GM12878 (cell line): ENCODE data around the gene RDM1. TPM values are rescaled to one million over a fixed set of nuclear protein-coding genes. Genes with fewer than 3 reads are reported as not detected.
A peak's percentile ranks its signal among the peaks of the same experiment; 100 is the strongest.

Experiments
- ATAC-seq: fragments of 200-7000 bp; cut with Tn5 transposase; 3 replicates; pipeline ENCODE4 v1.9.1; 2020; ENCODE audit warnings: mild to moderate bottlenecking, moderate library complexity
- BruUV-seq: library from RNA; stranded (reverse); fragments of 400-500 nt; replicated peaks from 2 replicates; lab custom pipeline; 2021; lab: Mats Ljungman, UMichigan
- CTCF ChIA-PET: fragments of 300-600 bp; sonication (Branson Sonifier 250); formaldehyde crosslinking; extraction: SDS; loops from one replicate; lab custom pipeline; 2021; ENCODE audit warnings: inconsistent platforms; lab: Yijun Ruan, JAX
- POLR2A ChIA-PET: fragments of 350-600 bp; formaldehyde crosslinking; extraction: SDS; loops from one replicate; lab custom pipeline; 2021; ENCODE audit warnings: inconsistent platforms; lab: Charles Lee
- RAD21 ChIA-PET: fragments of 300-600 bp; sonication (Branson Sonifier 250); formaldehyde crosslinking; loops from one replicate; lab custom pipeline; 2023; ENCODE audit warnings: antibody characterized with exemption; ENCODE audit not compliant: unreplicated experiment; lab: Charles Lee
- SMC1A ChIA-PET: fragments of 300-600 bp; sonication (Branson Sonifier 250); formaldehyde crosslinking; loops from one replicate; lab custom pipeline; 2023; ENCODE audit not compliant: unreplicated experiment, uncharacterized antibody; lab: Charles Lee
- DNase-seq: peaks from one replicate; pipeline ENCODE4 v3.0.0-alpha.2; 2011; ENCODE audit warnings: low read depth, low spot score
- FAIRE-seq: peaks from 3 replicates; lab custom pipeline; 2011; peaks lifted over from hg19 to GRCh38; lab: Jason Lieb, UNC
- H2AFZ ChIP-seq: 2 replicates; pipeline ENCODE4 v1.6.0; 2011; ENCODE audit warnings: low read depth, low read length, control low read depth; ENCODE audit not compliant: control insufficient read depth
- H3K27ac ChIP-seq: 2 replicates; pipeline ENCODE4 v1.5.1; 2011; ENCODE audit warnings: control low read depth; ENCODE audit not compliant: control insufficient read depth, insufficient read depth
- H3K27me3 ChIP-seq, 2 experiments: replicated peaks in 1 of 2; 2 replicates each; pipeline versions ENCODE4 v1.6.0 to v1.6.1; 2011; ENCODE audit warnings: low read length in 1 of 2; ENCODE audit not compliant: control insufficient read depth in 2 of 2, insufficient read depth in 2 of 2
- H3K36me3 ChIP-seq, 2 experiments: 2 replicates each; pipeline ENCODE4 v1.5.1; 2011; ENCODE audit warnings: low read length in 1 of 2; ENCODE audit not compliant: control insufficient read depth in 2 of 2, insufficient read depth in 2 of 2
- H3K4me1 ChIP-seq: 2 replicates; pipeline ENCODE4 v1.6.1; 2011; ENCODE audit warnings: mild to moderate bottlenecking, low read length, moderate library complexity, mixed read lengths; ENCODE audit not compliant: control insufficient read depth, insufficient read depth
- H3K4me2 ChIP-seq: 2 replicates; pipeline ENCODE4 v1.6.0; 2011; ENCODE audit warnings: control low read depth; ENCODE audit not compliant: control insufficient read depth, insufficient read depth
- H3K4me3 ChIP-seq: fragments of 200-600 bp; sonication (generic); 2 replicates; pipeline ENCODE4 v1.5.1; 2016
- H3K79me2 ChIP-seq: 2 replicates; pipeline ENCODE4 v1.6.0; 2011; ENCODE audit warnings: low read length; ENCODE audit not compliant: control insufficient read depth, insufficient read depth
- H3K9ac ChIP-seq: 2 replicates; pipeline ENCODE4 v1.8.0; 2011; ENCODE audit warnings: low read length, control low read depth, mixed read lengths; ENCODE audit not compliant: control insufficient read depth, insufficient read depth
- H3K9me3 ChIP-seq: replicated peaks from 3 replicates; pipeline ENCODE4 v1.5.1; 2011; ENCODE audit warnings: mild to moderate bottlenecking, low read length; ENCODE audit not compliant: control insufficient read depth, insufficient read depth
- H4K20me1 ChIP-seq: 2 replicates; pipeline ENCODE4 v1.6.0; 2011; ENCODE audit not compliant: control insufficient read depth, insufficient read depth
- BCL11A ChIP-seq: IDR thresholded peaks from 2 replicates; pipeline ENCODE4 v1.6.1; 2011; ENCODE audit warnings: low read depth, low read length
- LARP7 ChIP-seq: fragments of 450-650 bp; IDR thresholded peaks from 2 replicates; pipeline ENCODE4 v1.6.1; 2017; ENCODE audit warnings: mild to moderate bottlenecking
- PML ChIP-seq: IDR thresholded peaks from 2 replicates; pipeline ENCODE4 v1.6.1; 2012; ENCODE audit warnings: low read length, inconsistent platforms
- RAD51 ChIP-seq: fragments of 450-650 bp; IDR thresholded peaks from 2 replicates; pipeline ENCODE4 v1.6.1; 2016; ENCODE audit warnings: moderate library complexity, mild to moderate bottlenecking, inconsistent platforms
- RB1 ChIP-seq: fragments of 450-650 bp; formaldehyde crosslinking; IDR thresholded peaks from 2 replicates; pipeline ENCODE4 v1.6.1; 2017; ENCODE audit warnings: mild to moderate bottlenecking, borderline replicate concordance
- RBBP5 ChIP-seq: fragments of 200-600 bp; sonication (generic); conservative IDR thresholded peaks from 2 replicates; pipeline ENCODE4 v1.6.1; 2016
- SIN3A ChIP-seq: IDR thresholded peaks from 2 replicates; pipeline ENCODE4 v1.6.1; 2012; ENCODE audit warnings: low read depth, low read length, improper control_type of control experiment
- SREBF2 ChIP-seq: IDR thresholded peaks from 2 replicates; pipeline ENCODE4 v1.6.1; 2012; ENCODE audit warnings: mild to moderate bottlenecking, low read length
- STAT3 ChIP-seq: IDR thresholded peaks from 2 replicates; pipeline ENCODE4 v1.6.1; 2011; ENCODE audit warnings: low read depth, low read length, improper control_type of control experiment
- WGBS: methylation state at CpG from one replicate; pipeline ENCODE4 v1.1.6; 2016; ENCODE audit warnings: low lambda C conversion rate; ENCODE audit not compliant: insufficient replicate concordance, insufficient coverage; ENCODE audit errors: missing lambda C conversion rate; 5-methylcytosine and 5-hydroxymethylcytosine counted together
- in situ Hi-C: fragments of 300-500 bp; cut with MboI; formaldehyde crosslinking; loops from 9 replicates; pipeline ENCODE4 v1.14.3; 2018; ENCODE audit warnings: mixed read lengths
- intact Hi-C: fragments of 100-400 bp; cut with micrococcal nuclease; formaldehyde crosslinking; loops from one replicate; pipeline ENCODE4 v1.14.2; 2022; ENCODE audit not compliant: unreplicated experiment
- polyA plus RNA-seq, 11 experiments: library from polyadenylated mRNA; depleted of rRNA in 4 of 11; unstranded in 6 of 11; stranded (reverse) in 5 of 11; fragments of >200 nt; fragmentation: Nextera tagmentation in 4 of 11; fragmentation: Illumina TruSeq in 1 of 11; extraction: Ambion mirVana in 4 of 11; extraction: Trizol in 1 of 11; gene quantifications; 1 replicate in 1 of 11; 2 replicates in 10 of 11; pipeline versions ENCODE4 v1.2.1 to v1.2.3, GENCODE V29; 2011 to 2016; ENCODE audit warnings: inconsistent platforms in 2 of 11, missing spikeins in 2 of 11, low read depth in 1 of 11
- total RNA-seq, 4 experiments: library from RNA; depleted of rRNA in 3 of 4; stranded (reverse); fragments of >200 nt in 3 of 4; fragmentation: Illumina TruSeq in 1 of 4; extraction: Trizol in 1 of 4; gene quantifications; 2 replicates each; pipeline versions ENCODE4 v1.2.1 to v1.2.3, GENCODE V29; 2013 to 2021
- TF ChIP-seq, protein P1 (sequence below): fragments of 450-650 bp; IDR thresholded peaks from 2 replicates; pipeline ENCODE4 v1.6.1; 2018; ENCODE audit warnings: borderline replicate concordance, mild to moderate bottlenecking; ENCODE audit not compliant: partially characterized antibody
- TF ChIP-seq, protein P2 (sequence below): fragments of 450-650 bp; conservative IDR thresholded peaks from 2 replicates; pipeline ENCODE4 v1.6.1; 2017; ENCODE audit warnings: mild to moderate bottlenecking, moderate library complexity
- TF ChIP-seq, protein P3 (sequence below): fragments of 450-650 bp; IDR thresholded peaks from 2 replicates; pipeline ENCODE4 v1.6.1; 2017; ENCODE audit warnings: borderline replicate concordance
- TF ChIP-seq, protein P4 (sequence below): fragments of 150-350 bp; IDR thresholded peaks from 2 replicates; pipeline ENCODE4 v1.6.1; 2014; ENCODE audit warnings: mild to moderate bottlenecking, low read depth, low read length
- TF ChIP-seq, protein P5 (sequence below): IDR thresholded peaks from 2 replicates; pipeline ENCODE4 v1.6.1; 2011; ENCODE audit warnings: borderline replicate concordance, low read depth, mild to moderate bottlenecking, moderate library complexity, low read length; ENCODE audit not compliant: insufficient read depth, poor library complexity, severe bottlenecking

The RDM1 gene
- total and polyA plus RNA-seq, 10 of the 15 experiments (the other 5 are each of a cell fraction or from before 2014, with no cell fraction given) = 5.7 to 18.4 (median 10.7) TPM

DNA sequence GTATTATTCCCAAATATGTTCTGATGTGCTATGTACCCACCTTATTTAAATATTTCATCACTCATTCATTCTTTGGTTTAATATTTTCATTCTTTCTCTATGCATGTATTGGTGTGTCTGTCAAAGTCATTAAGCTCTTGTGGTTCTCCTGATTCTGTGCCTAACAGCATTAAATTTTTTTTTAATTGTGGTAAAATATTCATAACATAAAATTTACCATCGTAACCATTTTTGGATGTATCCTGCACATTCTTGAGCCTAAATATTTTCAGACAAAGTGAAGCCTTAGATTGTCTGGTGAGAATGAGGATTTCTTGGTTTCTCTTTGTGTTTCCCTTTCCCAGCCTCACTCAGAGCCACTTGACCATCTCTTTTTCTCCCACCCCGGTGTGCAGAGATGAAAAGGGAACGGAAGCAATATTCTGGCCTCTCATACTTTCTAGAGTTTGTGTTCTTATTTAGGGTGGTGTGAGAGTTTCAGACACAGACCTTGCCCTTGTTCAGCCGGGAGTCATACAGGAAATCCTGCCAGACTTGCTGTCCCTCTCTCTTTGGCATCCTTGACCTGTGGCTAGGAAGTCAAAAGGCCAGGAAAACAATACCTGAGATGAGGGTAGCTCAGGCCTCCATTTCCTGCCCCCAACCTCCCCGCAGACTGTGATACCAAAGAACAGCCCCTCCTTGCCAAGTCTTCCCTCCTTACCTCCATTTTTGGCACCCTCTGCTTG lies 55.3 kb downstream of the RDM1 start:
- no peak for FAIRE-seq
- H3K79me2 ChIP-seq = no peaks in the 10 kb centered on the region
- no peaks in the 10 kb centered on the region for H3K36me3 ChIP-seq
- RAD21 ChIA-PET = interaction anchor here (1.1 to 7.0 kb wide), 2 partner anchors 17 to 26 kb away, joined by 6 to 125 read pairs; no protein-coding TSS in a partner anchor
- H3K4me2 ChIP-seq = peak overlapping the region; percentile 46; the same call in 1 of the 2 replicates
- peak overlapping the region; percentile 34; the same call in 1 of the 2 replicates for H3K27ac ChIP-seq
- no peak overlapping the region for H3K9ac ChIP-seq
- WGBS = 9% methylated on average over 5 of the region's 5 CpGs
- intact Hi-C loops (no loop called here), in situ Hi-C loops (no loop called here)
- BruUV-seq = no TSS peak
- POLR2A ChIA-PET = interaction anchor here (1.2 to 3.4 kb wide), 4 partner anchors 12 to 65 kb away, joined by 3 to 33 read pairs (median 4); no protein-coding TSS in a partner anchor
- peak; percentile 10 for ATAC-seq
- H3K4me1 ChIP-seq = peaks cover 22% of the 10 kb centered on the region
- peak overlapping the region; percentile 53 for H2AFZ ChIP-seq
- H4K20me1 ChIP-seq = no peaks in the 10 kb centered on the region
- H3K9me3 ChIP-seq = no peaks in the 10 kb centered on the region
- SMC1A ChIA-PET = interaction anchor here (1.0 to 14.1 kb wide), 12 partner anchors 9 to 207 kb away, joined by 3 to 155 read pairs (median 6); no protein-coding TSS in a partner anchor
- CTCF ChIA-PET = interaction anchor here (0.6 to 2.5 kb wide), 9 partner anchors 26 to 134 kb away, joined by 3 to 11 read pairs (median 3); partner anchors contain the start of gene TAF15
- no peak overlapping the region for H3K4me3 ChIP-seq
- peak; percentile 62 for DNase-seq
- no peaks in the 10 kb centered on the region for H3K27me3 ChIP-seq
- TF ChIP-seq BCL11A (no peak), SREBF2 (no peak), PML (no peak), STAT3 (no peak), SIN3A (no peak), RAD51 (no peak), RB1 (no peak), LARP7 (no peak), RBBP5 (no peak)
- TF ChIP-seq, protein P1, sequence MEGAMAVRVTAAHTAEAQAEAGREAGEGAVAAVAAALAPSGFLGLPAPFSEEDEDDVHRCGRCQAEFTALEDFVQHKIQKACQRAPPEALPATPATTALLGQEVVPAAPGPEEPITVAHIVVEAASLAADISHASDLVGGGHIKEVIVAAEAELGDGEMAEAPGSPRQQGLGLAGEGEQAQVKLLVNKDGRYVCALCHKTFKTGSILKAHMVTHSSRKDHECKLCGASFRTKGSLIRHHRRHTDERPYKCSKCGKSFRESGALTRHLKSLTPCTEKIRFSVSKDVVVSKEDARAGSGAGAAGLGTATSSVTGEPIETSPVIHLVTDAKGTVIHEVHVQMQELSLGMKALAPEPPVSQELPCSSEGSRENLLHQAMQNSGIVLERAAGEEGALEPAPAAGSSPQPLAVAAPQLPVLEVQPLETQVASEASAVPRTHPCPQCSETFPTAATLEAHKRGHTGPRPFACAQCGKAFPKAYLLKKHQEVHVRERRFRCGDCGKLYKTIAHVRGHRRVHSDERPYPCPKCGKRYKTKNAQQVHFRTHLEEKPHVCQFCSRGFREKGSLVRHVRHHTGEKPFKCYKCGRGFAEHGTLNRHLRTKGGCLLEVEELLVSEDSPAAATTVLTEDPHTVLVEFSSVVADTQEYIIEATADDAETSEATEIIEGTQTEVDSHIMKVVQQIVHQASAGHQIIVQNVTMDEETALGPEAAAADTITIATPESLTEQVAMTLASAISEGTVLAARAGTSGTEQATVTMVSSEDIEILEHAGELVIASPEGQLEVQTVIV = no peak
- TF ChIP-seq, protein P2, sequence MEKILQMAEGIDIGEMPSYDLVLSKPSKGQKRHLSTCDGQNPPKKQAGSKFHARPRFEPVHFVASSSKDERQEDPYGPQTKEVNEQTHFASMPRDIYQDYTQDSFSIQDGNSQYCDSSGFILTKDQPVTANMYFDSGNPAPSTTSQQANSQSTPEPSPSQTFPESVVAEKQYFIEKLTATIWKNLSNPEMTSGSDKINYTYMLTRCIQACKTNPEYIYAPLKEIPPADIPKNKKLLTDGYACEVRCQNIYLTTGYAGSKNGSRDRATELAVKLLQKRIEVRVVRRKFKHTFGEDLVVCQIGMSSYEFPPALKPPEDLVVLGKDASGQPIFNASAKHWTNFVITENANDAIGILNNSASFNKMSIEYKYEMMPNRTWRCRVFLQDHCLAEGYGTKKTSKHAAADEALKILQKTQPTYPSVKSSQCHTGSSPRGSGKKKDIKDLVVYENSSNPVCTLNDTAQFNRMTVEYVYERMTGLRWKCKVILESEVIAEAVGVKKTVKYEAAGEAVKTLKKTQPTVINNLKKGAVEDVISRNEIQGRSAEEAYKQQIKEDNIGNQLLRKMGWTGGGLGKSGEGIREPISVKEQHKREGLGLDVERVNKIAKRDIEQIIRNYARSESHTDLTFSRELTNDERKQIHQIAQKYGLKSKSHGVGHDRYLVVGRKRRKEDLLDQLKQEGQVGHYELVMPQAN = no peak
- TF ChIP-seq, protein P3, sequence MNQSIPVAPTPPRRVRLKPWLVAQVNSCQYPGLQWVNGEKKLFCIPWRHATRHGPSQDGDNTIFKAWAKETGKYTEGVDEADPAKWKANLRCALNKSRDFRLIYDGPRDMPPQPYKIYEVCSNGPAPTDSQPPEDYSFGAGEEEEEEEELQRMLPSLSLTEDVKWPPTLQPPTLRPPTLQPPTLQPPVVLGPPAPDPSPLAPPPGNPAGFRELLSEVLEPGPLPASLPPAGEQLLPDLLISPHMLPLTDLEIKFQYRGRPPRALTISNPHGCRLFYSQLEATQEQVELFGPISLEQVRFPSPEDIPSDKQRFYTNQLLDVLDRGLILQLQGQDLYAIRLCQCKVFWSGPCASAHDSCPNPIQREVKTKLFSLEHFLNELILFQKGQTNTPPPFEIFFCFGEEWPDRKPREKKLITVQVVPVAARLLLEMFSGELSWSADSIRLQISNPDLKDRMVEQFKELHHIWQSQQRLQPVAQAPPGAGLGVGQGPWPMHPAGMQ = no peak
- TF ChIP-seq, protein P4, sequence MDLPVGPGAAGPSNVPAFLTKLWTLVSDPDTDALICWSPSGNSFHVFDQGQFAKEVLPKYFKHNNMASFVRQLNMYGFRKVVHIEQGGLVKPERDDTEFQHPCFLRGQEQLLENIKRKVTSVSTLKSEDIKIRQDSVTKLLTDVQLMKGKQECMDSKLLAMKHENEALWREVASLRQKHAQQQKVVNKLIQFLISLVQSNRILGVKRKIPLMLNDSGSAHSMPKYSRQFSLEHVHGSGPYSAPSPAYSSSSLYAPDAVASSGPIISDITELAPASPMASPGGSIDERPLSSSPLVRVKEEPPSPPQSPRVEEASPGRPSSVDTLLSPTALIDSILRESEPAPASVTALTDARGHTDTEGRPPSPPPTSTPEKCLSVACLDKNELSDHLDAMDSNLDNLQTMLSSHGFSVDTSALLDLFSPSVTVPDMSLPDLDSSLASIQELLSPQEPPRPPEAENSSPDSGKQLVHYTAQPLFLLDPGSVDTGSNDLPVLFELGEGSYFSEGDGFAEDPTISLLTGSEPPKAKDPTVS = no peak
- TF ChIP-seq, protein P5, sequence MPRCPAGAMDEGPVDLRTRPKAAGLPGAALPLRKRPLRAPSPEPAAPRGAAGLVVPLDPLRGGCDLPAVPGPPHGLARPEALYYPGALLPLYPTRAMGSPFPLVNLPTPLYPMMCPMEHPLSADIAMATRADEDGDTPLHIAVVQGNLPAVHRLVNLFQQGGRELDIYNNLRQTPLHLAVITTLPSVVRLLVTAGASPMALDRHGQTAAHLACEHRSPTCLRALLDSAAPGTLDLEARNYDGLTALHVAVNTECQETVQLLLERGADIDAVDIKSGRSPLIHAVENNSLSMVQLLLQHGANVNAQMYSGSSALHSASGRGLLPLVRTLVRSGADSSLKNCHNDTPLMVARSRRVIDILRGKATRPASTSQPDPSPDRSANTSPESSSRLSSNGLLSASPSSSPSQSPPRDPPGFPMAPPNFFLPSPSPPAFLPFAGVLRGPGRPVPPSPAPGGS = no peak
